GM12892 (cell line): ENCODE measurements around the gene SIGLEC6.

ENCODE experiments used
- POLR2A ChIP-seq: IDR thresholded peaks from 2 replicates; pipeline ENCODE4 v1.6.1; 2011; ENCODE audit warnings: low read depth, low read length, control low read depth
- POLR2AphosphoS5 ChIP-seq: IDR thresholded peaks from 2 replicates; pipeline ENCODE4 v1.6.1; 2011; ENCODE audit warnings: low read depth, low read length, control low read depth

GRCh38 chr19:51568456-51568855, 37.0 kb upstream of the SIGLEC6 start:
- TF ChIP-seq POLR2AphosphoS5 (no peak), POLR2A (no peak)
